T-helper 9 cell (primary cell): Measurements from ENCODE around the gene GJB2.

Experiments
- DNase-seq: peaks from one replicate; pipeline ENCODE4 v3.0.0-alpha.2; 2020

Gene GJB2

GRCh38 chr13:20141238-20142022 lies 51.3 kb downstream of the GJB2 start:
- DNase-seq = no peak

GRCh38 chr13:20140487-20140886 lies 52.3 kb downstream of the GJB2 start:
- no peak for DNase-seq

GRCh38 chr13:20137875-20138274 lies 54.9 kb downstream of the GJB2 start:
- DNase-seq = no peak
